SK-MEL-5 (cell line): ENCODE measurements around the gene KCNJ6. TPM values are rescaled to one million over a fixed set of nuclear protein-coding genes. Genes with fewer than 3 reads are reported as not detected.

Experiments used
- DNase-seq: peaks from one replicate; pipeline ENCODE4 v3.0.0-alpha.2; 2016; ENCODE audit warnings: low read depth, low spot score
- in situ Hi-C: cut with HindIII; loops from 2 replicates; pipeline ENCODE4 v1.10.0; 2016; ENCODE audit warnings: low sequenced_read_pairs, high pct_unique_total_duplicates, low pct_unique_long_range_greater_than_20kb
- total RNA-seq: library from RNA; depleted of rRNA; stranded (reverse); fragments of >200 nt; shearing (Covaris generic); gene quantifications from 2 replicates; pipeline ENCODE4 v1.2.3, GENCODE V29; 2014

Gene KCNJ6
- total RNA-seq, 1 experiment from 2014 or later, result not detected

DNA sequence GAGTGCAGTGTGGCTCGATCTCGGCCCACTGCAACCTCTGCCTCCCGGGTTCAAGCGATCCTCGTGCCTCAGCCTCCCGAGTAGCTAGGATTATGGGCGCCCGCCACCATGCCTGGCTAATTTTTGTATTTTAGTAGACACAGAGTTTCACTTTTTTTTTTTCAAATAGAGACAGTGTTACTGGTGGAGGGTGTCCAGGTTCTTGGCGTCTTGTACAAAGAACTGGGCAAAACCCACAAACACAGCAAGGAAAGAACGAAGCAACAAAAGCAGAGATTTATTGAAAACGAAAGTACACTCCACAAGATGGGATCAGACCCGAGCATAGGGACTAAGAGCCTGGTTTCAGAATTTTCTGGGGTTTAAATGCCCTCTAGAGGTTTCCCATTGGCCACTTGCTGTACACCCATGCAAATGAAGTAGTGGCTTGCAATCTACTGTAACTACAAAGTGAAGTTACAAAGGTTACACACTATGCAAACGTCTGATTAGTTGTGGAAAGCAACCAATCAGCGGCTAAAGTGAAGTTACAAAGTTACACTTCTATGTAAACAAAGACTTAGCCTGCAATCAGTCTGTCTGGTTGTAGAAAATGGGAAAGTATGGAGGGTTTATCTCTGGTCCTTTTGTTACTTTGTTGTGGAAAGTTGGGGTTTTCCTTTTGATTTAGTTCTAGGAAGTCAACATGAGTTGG lies 350.6 kb downstream of the KCNJ6 start:
- DNase-seq, result no peak
- in situ Hi-C loops, result no loop called here

- DNase-seq, result no peak
- in situ Hi-C loops, result no loop called here
These were observed 351.2 kb downstream of the KCNJ6 start for GRCh38 chr21:37564924-37565529.

DNA sequence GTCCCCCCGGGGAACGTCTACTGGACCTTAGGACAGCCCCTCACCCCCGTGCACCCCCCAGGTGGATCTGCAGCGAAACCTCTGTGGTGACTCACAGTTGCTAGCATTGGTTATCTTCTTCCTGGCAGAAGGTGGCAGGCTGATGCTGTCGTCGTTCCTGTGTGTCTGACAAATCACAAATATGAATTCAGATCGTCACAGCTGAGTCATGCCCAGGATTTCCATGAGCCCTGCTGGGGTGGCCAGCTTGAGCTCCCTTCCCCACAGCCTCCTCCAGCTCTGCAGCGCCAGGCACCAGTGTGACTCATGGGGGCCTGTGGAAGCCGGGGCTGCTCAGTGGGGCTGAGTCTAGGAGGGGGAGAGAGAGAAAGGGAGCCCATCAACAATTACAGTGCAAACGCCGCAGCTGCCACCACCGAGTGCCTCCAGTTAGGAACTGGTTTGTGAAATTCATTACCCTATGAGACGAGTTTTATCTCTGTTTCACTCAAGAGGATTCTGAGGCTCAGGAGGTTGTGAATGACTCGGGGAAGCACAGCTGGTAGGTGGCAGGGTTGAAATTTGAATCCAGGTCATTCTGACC lies 351.8 kb downstream of the KCNJ6 start:
- in situ Hi-C loops, result no loop called here

DNA sequence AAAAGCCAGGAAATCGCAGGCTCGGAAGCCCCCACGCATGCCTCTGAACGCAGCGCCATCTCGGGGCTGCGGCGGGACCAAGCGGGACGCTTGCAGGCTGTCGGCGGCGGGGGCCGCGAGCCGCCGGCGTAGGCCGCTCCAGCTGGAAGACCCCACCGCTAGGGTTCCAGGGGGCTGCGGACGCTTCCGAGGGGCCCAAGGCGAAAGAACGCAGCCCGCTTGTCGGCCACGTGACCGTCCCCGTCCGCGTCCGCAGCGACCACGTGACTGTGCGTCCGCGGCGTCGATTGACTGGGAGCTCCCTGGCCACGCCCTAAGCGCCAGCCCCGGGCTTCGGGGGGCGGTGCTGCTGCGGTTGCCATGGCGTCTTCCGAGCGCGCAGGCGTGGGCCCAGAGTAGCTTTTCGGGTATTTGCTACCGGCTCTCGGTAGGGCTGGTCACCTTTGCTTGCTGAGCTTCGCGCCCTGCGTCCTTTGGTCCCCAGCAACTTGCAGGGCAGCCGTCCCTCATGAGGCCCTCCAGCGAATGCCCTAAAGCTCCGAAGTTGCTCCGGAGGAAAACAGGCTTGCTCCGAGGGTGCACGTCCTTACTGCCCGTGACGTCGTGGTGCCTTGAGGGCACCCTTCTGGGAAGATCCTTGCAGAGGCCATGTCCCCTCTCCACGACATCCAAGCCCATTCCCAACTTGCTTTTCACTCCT lies 352.5 kb downstream of the KCNJ6 start:
- peak; percentile 69 for DNase-seq
- in situ Hi-C loops, result no loop called here

More for the DNA sequence above, 351.8 kb downstream of the KCNJ6 start:
- DNase-seq, result no peak

- in situ Hi-C loops, result no loop called here
- DNase-seq, result no peak
These were observed 353.2 kb downstream of the KCNJ6 start for GRCh38 chr21:37562920-37563640.

DNA sequence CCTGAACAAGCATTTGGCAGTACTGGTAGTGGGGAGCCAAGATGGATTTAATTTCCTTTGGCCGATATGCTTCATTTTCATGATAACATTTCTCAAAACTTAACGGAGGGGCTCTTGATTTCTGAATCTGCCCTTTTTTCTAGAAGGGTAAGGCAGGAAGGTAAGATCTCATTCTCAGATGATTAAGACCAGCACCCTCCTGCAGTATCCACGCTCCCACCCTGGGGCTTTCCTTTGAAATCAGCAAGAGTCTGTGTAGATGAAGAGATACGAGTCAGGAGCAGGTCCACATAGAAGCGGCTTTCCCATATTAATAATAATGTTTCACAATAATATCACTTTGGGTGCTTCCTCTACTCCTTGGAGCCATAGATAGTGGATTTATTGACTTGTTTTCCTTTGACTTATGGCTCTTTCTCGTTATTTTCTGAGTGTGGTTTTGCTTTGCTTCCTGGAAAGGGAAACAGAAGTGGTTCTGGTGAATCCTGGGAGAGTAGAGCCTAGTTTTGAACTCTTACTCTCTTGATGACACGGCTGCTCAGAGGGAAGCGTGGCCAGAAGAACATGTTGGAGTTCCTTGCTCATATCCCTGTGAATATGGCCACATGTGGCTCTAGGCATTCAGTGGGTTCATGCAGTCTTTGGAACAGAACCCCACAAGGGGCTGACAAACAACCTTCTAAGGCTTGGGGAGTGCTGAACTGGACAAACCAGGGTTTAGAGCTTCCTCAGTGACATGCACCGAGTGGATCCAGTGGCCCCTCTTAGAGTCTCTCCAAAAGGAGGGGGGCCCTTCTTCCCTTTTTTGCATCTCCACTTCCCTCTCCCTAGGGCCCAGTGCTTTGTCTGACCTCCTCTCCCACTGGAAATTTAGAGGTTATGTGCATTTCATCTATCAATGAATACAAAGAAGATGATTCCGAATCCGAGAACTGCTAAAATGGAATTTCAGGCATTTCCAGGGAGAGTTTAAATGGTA lies 354.0 kb downstream of the KCNJ6 start:
- in situ Hi-C loops, result no loop called here
- no peak for DNase-seq

GRCh38 chr21:37561506-37561905 lies 354.8 kb downstream of the KCNJ6 start:
- in situ Hi-C loops, result no loop called here

GRCh38 chr21:37560385-37560784 lies 355.9 kb downstream of the KCNJ6 start:
- in situ Hi-C loops, result no loop called here
- DNase-seq, result no peak

More at GRCh38 chr21:37561506-37561905, 354.8 kb downstream of the KCNJ6 start:
- DNase-seq, result no peak

- in situ Hi-C loops, result no loop called here
- DNase-seq, result no peak
These were observed 357.5 kb downstream of the KCNJ6 start for GRCh38 chr21:37558676-37559211.
